Mucosa of descending colon (tissue), 3 donors: Measurements from ENCODE around the gene BTG1. TPM values are rescaled to one million over a fixed set of nuclear protein-coding genes. Genes with fewer than 3 reads are reported as not detected.

Experiments
- ATAC-seq: fragments of 200-7000 bp; cut with Tn5 transposase; one replicate; pipeline ENCODE4 v1.9.1; 2020; ENCODE audit warnings: mild to moderate bottlenecking, moderate library complexity
- DNase-seq, 3 donors: peaks; one replicate each; pipeline ENCODE4 v3.0.0-alpha.2; 2020
- H3K36me3 ChIP-seq: fragments of 200-600 bp; one replicate; pipeline ENCODE4 v1.8.0; 2021; ENCODE audit warnings: low read depth, mild to moderate bottlenecking
- H3K4me1 ChIP-seq: fragments of 200-600 bp; one replicate; pipeline ENCODE4 v1.8.0; 2021; ENCODE audit warnings: low read depth, mild to moderate bottlenecking
- H3K4me3 ChIP-seq: fragments of 200-600 bp; one replicate; pipeline ENCODE4 v1.8.0; 2021; ENCODE audit warnings: mild to moderate bottlenecking
- H3K9me3 ChIP-seq: fragments of 200-600 bp; one replicate; pipeline ENCODE4 v1.8.0; 2021; ENCODE audit warnings: mild to moderate bottlenecking
- intact Hi-C, 2 donors: fragments of 100-400 bp; cut with DNase I in 1 of 2; cut with micrococcal nuclease in 1 of 2; formaldehyde crosslinking; loops; one replicate each; pipeline versions ENCODE4 v1.11.0 to v1.11.1; 2022; cut with DNase I, micrococcal nuclease
- total RNA-seq, 3 donors: library from RNA; stranded (reverse); fragmentation: NEBNext Ultra II Directional in 2 of 3; extraction: Animal tissue kit (Norgen Biotek cat#: 25700) in 2 of 3; gene quantifications; one replicate each; pipeline versions ENCODE4 v1.2.1 to v1.2.4, GENCODE V29; 2021 to 2023
- TF ChIP-seq, protein P1 (sequence below): fragments of 200-600 bp; IDR thresholded peaks from one replicate; pipeline ENCODE4 v1.8.0; 2022; ENCODE audit warnings: antibody characterized with exemption, mild to moderate bottlenecking
- donor health status: DM: no; HTN: no; CAD: no; lungs with moderate emphysema.
- donor health status: DM: no; HTN: no; CAD: no.
- donor health status: DM: no; HTN: yes; CAD: no.

The BTG1 gene
- total RNA-seq, 3 donors from 2014 or later: 124 to 176 (median 147) TPM

DNA sequence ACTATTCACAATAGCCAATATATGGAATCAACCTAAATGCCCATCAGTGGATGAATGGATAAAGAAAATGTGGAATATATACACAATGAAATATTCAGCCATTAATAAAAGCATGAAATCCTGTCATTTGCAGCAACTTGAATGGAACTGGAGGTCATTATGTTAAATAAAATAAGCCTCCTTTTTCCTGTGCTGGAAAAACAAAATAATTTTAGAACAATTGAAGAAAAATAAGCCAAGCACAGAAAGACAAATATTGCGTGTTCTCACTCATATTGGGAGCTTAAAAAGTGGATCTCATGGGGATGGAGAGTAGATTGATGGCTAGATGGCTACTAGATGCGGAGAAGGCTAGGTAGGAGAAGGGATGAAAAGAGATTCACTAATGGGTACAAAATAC, 6.3 kb upstream of the BTG1 start:
- DNase-seq (no peak), ATAC-seq (no peak)
- intact Hi-C loops: no loop called here
- H3K4me1 ChIP-seq: no peaks in the 10 kb centered on the region
- H3K4me3 ChIP-seq: no peak overlapping the region
- H3K36me3 ChIP-seq: no peaks in the 10 kb centered on the region
- no peaks in the 10 kb centered on the region for H3K9me3 ChIP-seq
- TF ChIP-seq, protein P1, sequence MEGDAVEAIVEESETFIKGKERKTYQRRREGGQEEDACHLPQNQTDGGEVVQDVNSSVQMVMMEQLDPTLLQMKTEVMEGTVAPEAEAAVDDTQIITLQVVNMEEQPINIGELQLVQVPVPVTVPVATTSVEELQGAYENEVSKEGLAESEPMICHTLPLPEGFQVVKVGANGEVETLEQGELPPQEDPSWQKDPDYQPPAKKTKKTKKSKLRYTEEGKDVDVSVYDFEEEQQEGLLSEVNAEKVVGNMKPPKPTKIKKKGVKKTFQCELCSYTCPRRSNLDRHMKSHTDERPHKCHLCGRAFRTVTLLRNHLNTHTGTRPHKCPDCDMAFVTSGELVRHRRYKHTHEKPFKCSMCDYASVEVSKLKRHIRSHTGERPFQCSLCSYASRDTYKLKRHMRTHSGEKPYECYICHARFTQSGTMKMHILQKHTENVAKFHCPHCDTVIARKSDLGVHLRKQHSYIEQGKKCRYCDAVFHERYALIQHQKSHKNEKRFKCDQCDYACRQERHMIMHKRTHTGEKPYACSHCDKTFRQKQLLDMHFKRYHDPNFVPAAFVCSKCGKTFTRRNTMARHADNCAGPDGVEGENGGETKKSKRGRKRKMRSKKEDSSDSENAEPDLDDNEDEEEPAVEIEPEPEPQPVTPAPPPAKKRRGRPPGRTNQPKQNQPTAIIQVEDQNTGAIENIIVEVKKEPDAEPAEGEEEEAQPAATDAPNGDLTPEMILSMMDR: no peak

DNA sequence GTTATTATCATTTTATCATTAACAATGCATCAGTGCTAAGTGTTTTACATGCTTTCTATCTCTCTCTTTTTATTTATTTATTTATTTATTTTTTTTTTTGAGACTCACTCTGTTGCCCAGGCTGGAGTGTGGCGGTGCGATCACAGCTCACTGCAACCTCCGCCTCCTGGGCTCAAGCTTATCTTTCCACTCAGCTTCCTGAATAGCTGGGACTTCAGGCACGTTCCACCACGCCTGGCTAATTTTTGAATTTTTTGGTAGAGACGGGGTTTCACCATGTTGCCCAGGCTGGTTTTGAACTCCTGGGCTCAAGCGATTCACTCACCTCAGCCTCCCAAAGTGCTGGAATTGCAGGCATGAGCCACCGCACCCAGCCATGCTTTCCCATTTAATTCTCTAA, 3.9 kb upstream of the BTG1 start:
- DNase-seq (no peak), ATAC-seq (no peak)
- intact Hi-C loops: loop anchor here (10.0 kb wide), 3 partner anchors 335 to 425 kb away; no protein-coding TSS in a partner anchor
- TF ChIP-seq, protein P1: no peak
- no peak overlapping the region for H3K4me3 ChIP-seq
- H3K36me3 ChIP-seq: peaks cover 5% of the 10 kb centered on the region
- H3K9me3 ChIP-seq: no peaks in the 10 kb centered on the region
- no peaks in the 10 kb centered on the region for H3K4me1 ChIP-seq

DNA sequence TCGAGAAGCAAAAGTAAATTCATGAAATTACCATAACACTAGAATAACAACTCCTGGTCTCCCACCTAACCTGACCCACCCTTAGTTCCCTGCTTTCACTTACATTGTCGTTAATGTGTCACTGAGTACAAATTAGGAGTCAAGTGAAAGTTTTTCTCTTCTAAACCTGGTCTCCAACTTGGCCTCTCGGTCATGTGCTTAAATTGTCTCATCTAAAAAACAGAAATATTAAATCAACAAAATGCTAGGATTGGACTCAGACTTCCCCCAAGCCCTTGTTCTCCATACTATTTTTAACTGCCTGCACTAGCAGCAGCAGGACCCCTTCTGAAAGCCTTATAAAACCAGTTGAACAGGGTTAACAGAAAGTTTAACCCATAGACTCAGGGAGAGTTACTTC, 1.8 kb upstream of the BTG1 start:
- H3K4me3 ChIP-seq: no peak overlapping the region
- no peak for DNase-seq
- H3K4me1 ChIP-seq: no peaks in the 10 kb centered on the region
- ATAC-seq: no peak
- no peaks in the 10 kb centered on the region for H3K9me3 ChIP-seq
- TF ChIP-seq, protein P1: no peak
- H3K36me3 ChIP-seq: peaks cover 5% of the 10 kb centered on the region
- intact Hi-C loops: loop anchor here (10.0 kb wide), 3 partner anchors 333 to 427 kb away; no protein-coding TSS in a partner anchor

DNA sequence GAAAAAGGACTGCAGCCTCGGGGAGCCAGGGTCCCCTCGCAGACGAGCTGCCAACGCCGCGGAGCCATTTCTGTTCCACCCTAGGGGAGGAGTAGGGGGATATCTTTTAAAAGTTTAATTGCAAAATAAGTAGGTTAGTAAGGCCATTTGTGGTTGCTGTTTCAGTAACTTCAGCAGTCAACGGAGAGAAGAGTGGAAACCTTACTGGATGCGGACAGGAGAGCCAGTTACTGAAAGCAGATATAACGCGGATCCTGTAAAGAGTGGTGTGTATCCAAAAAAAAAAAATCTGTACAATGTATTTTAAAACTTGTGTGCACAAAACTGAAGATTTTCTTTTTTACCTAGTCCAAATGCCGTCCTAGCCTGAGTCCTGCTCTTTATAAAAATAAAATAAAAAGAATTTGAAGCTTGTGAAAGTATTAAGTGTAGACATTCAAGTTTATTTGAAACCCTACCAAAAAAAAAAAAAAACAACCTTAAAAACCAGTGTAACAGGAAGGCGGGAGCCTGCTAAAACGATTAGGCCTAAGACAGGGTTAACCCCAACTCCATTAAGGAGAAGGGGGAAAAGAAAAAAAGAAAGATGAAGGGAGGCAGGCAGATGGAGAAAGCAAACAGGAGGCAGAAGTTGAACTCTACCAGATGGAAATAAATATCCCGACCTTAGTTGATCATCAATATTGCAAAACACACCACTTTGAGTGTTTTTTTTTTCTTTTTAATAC, 1.0 kb upstream of the BTG1 start:
- Histone ChIP-seq H3K4me3 (peak overlapping the region; percentile 27), H3K4me1 (no peaks in the 10 kb centered on the region), H3K36me3 (peaks cover 5% of the 10 kb centered on the region), H3K9me3 (no peaks in the 10 kb centered on the region)
- DNase-seq (no peak), ATAC-seq (no peak)
- TF ChIP-seq, protein P1: no peak
- intact Hi-C loops: loop anchor here (10.0 kb wide), 3 partner anchors 332 to 428 kb away; no protein-coding TSS in a partner anchor

DNA sequence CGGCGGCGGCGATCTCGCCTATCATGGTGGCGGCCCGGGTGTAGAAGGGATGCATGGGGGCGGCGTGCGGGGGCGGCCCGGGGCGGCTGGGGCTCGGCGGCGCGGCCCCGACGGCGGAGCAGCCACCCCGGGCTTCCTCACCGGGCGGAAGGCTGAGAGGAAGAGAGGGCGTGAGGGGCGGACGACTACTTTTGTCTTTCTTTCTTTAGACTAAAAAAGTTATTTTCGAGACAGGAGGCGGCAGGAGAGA, 240 bp downstream of the BTG1 start:
- TF ChIP-seq, protein P1: no peak
- intact Hi-C loops: loop anchor here (10.0 kb wide), 3 partner anchors 331 to 429 kb away; no protein-coding TSS in a partner anchor
- peak; percentile 2 for ATAC-seq

More for the DNA sequence above, 240 bp downstream of the BTG1 start:
- Histone ChIP-seq H3K36me3 (peaks cover 5% of the 10 kb centered on the region), H3K4me3 (peak overlapping the region; percentile 95), H3K9me3 (no peaks in the 10 kb centered on the region), H3K4me1 (no peaks in the 10 kb centered on the region)
- no peak for DNase-seq
